CD8-positive, alpha-beta memory T cell (primary cell): ENCODE measurements around the gene WT1. TPM values are rescaled to one million over a fixed set of nuclear protein-coding genes. Genes with fewer than 3 reads are reported as not detected.

Experiments used
- CTCF ChIA-PET: fragments of 350-600 bp; sonication (Branson Sonifier 250); formaldehyde crosslinking; loops from one replicate; lab custom pipeline; 2021; ENCODE audit warnings: antibody characterized with exemption; lab: Charles Lee
- POLR2A ChIA-PET: fragments of 350-600 bp; sonication (Branson Sonifier 250); formaldehyde crosslinking; loops from one replicate; lab custom pipeline; 2021; ENCODE audit warnings: antibody characterized with exemption; lab: Charles Lee
- DNase-seq, 5 donors: peaks; one replicate each; pipeline versions ENCODE4 v3.0.0 to v3.0.0-alpha.2; 2020 to 2022; ENCODE audit warnings: mixed read lengths in 1 of 5
- H3K27ac ChIP-seq: one replicate; pipeline ENCODE4 v1.7.0; 2013; ENCODE audit warnings: low read depth, mild to moderate bottlenecking, low read length, moderate library complexity
- H3K27me3 ChIP-seq: 2 replicates; pipeline ENCODE4 v1.7.0; 2013; ENCODE audit warnings: low read length, mild to moderate bottlenecking; ENCODE audit not compliant: insufficient read depth, poor library complexity, severe bottlenecking
- H3K36me3 ChIP-seq: 2 replicates; pipeline ENCODE4 v1.7.0; 2013; ENCODE audit warnings: mild to moderate bottlenecking, low read length, moderate library complexity; ENCODE audit not compliant: insufficient read depth
- H3K4me1 ChIP-seq: 2 replicates; pipeline ENCODE4 v1.7.0; 2013; ENCODE audit warnings: mild to moderate bottlenecking, low read length, moderate library complexity; ENCODE audit not compliant: insufficient read depth
- H3K4me3 ChIP-seq: 2 replicates; pipeline ENCODE4 v1.7.0; 2013; ENCODE audit warnings: mild to moderate bottlenecking, low read length
- H3K9me3 ChIP-seq: 2 replicates; pipeline ENCODE4 v1.7.0; 2013; ENCODE audit warnings: mild to moderate bottlenecking, low read length
- H3K27ac Mint-ChIP-seq, 8 donors: one replicate each; pipeline ENCODE4 v1.8.0; 2020 to 2021; ENCODE audit warnings: mixed read lengths in 8 of 8, mild to moderate bottlenecking in 6 of 8, inconsistent platforms in 3 of 8, moderate library complexity in 3 of 8
- H3K27me3 Mint-ChIP-seq, 2 donors: one replicate each; pipeline ENCODE4 v1.8.0; 2020 to 2021; ENCODE audit warnings: mixed read lengths in 2 of 2, mild to moderate bottlenecking in 1 of 2, moderate library complexity in 1 of 2
- H3K36me3 Mint-ChIP-seq, 3 donors: one replicate each; pipeline ENCODE4 v1.8.0; 2020 to 2021; ENCODE audit warnings: mixed read lengths in 3 of 3, inconsistent platforms in 1 of 3, mild to moderate bottlenecking in 1 of 3
- H3K4me1 Mint-ChIP-seq, 3 donors: one replicate each; pipeline ENCODE4 v1.8.0; 2020 to 2021; ENCODE audit warnings: mixed read lengths in 3 of 3, inconsistent platforms in 1 of 3, mild to moderate bottlenecking in 1 of 3
- H3K4me3 Mint-ChIP-seq, 7 donors: one replicate each; pipeline ENCODE4 v1.8.0; 2020 to 2021; ENCODE audit warnings: mixed read lengths in 7 of 7, mild to moderate bottlenecking in 6 of 7, moderate library complexity in 4 of 7, inconsistent platforms in 2 of 7
- H3K9me3 Mint-ChIP-seq, 5 donors: one replicate each; pipeline ENCODE4 v1.8.0; 2020 to 2022; ENCODE audit warnings: mixed read lengths in 5 of 5, mild to moderate bottlenecking in 3 of 5, moderate library complexity in 2 of 5, inconsistent platforms in 1 of 5
- polyA plus RNA-seq: library from polyadenylated mRNA; unstranded; fragments of 300-500 nt; fragmentation: Illumina TruSeq; gene quantifications from one replicate; pipeline ENCODE4 v1.2.3, GENCODE V29; 2021
- total RNA-seq, 2 experiments: library from RNA; stranded (reverse); gene quantifications; one replicate each; pipeline ENCODE4 v1.2.3, GENCODE V29; 2021

WT1 gene
- total and polyA plus RNA-seq, 3 experiments from 2014 or later = not detected

- no peaks in the 10 kb centered on the region for H3K4me1 ChIP-seq
- peaks cover 8 to 9% (median 8%) of the 10 kb centered on the region in 3 donors for H3K4me1 Mint-ChIP-seq
- H3K27me3 ChIP-seq = no peaks in the 10 kb centered on the region
- H3K36me3 Mint-ChIP-seq = peaks cover 0 to 2% (median 0%) of the 10 kb centered on the region in 3 donors
- H3K9me3 Mint-ChIP-seq = peaks cover 0 to 3% (median 0%) of the 10 kb centered on the region in 5 donors
- H3K36me3 ChIP-seq = no peaks in the 10 kb centered on the region
- H3K27ac Mint-ChIP-seq = no peak overlapping the region
- H3K9me3 ChIP-seq = no peaks in the 10 kb centered on the region
- no peak overlapping the region for H3K4me3 Mint-ChIP-seq
- no peak overlapping the region for H3K27ac ChIP-seq
- no peak for DNase-seq
- H3K27me3 Mint-ChIP-seq = peaks cover 4 to 17% of the 10 kb centered on the region in 2 donors
- POLR2A ChIA-PET = no interaction called here
- CTCF ChIA-PET = no interaction called here
- no peak overlapping the region for H3K4me3 ChIP-seq
These were observed 90.4 kb downstream of the WT1 start for GRCh38 chr11:32344946-32345345.

DNA sequence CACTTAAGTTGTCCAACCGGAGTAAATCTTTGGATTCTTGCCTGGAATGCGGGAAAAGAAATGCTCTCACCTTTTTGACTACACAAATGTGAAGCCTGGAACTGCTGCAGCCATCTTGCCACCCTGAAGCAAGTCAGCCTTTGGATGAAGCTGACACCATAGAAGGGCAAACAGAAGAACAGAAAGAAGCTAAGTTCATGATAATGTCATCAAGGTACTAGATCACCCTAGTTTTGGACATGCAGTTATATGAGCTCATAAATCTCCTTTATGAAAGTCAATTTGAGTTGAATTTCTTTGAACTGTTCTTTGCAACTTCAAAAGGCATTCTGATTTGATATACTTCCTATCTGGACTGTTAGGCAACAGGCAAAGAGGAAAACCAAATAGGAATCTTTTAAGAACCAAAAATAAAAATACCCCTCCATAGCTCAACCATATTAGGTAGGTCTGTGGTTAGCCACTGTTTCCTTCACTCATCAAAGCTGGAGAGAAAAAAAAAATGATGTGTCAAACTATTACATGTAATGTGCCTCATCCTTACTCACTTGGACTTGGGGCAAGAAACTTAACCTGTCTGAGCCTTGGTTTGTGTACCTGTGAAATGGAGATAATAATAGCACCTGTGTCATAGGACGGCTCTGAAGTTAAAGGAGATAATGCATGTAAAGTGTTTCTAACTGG is 91.9 kb downstream of the WT1 start:
- Mint-ChIP-seq H3K27ac (no peak overlapping the region), H3K4me1 (peaks cover 8 to 9% (median 8%) of the 10 kb centered on the region in 3 donors), H3K4me3 (peak overlapping the region in 1 of 7 donors; percentile 48), H3K9me3 (peaks cover 0 to 3% (median 0%) of the 10 kb centered on the region in 5 donors), H3K27me3 (peaks cover 5 to 15% of the 10 kb centered on the region in 2 donors), H3K36me3 (peaks cover 0 to under 1% (median 0%) of the 10 kb centered on the region in 3 donors)
- Histone ChIP-seq H3K4me3 (no peak overlapping the region), H3K27ac (no peak overlapping the region), H3K9me3 (no peaks in the 10 kb centered on the region), H3K27me3 (no peaks in the 10 kb centered on the region), H3K4me1 (no peaks in the 10 kb centered on the region), H3K36me3 (no peaks in the 10 kb centered on the region)
- ChIA-PET POLR2A (no interaction called here), CTCF (no interaction called here)
- DNase-seq = no peak

DNA sequence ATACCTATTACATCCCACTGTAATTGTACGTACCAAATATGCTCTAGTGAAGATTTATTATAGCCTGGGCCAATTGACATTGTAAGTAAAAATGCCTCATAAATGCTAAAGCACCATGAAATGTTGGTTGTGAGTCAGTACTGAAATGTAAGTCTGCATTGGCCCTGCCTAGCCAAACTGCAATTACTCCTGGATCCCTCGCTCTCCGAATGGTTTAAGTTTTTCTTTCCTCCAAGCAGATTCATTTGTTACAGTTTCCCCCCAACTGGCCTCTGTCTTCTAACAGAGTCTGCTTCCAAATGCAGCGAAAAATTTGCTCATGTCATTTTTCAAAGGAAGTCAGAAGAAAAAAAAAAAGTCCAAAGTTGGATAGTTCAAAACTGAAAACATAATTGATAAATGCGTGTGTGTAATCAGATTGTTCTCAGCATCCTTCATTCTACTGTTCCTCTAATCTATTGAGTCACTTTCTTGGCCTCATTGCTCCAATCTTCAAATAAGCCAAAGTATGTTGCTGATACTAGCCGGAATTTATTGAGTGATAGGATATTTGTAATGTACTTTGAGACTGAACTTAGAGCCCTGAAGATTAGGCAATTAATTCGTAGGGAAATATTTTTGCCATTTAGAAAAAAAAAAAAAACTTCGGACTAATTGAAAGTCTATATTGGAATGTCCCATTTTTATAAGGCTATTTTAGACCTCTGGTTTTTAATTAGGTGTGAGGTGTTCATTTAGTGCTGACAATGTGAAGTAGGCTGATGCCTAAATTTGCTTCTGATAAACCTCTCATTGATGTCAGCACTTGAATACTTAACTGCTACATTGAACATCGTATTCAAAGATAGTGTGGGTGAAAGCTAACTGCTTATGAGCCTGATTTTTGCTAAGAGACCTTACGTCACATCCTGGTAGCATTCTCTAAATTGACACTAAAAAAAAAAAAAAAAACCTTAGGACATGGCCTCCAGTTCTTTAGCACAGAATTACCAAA is 93.4 kb downstream of the WT1 start:
- POLR2A ChIA-PET = no interaction called here
- CTCF ChIA-PET = no interaction called here
- Histone ChIP-seq H3K9me3 (no peaks in the 10 kb centered on the region), H3K36me3 (no peaks in the 10 kb centered on the region), H3K27me3 (no peaks in the 10 kb centered on the region), H3K4me3 (no peak overlapping the region), H3K27ac (no peak overlapping the region), H3K4me1 (no peaks in the 10 kb centered on the region)
- Mint-ChIP-seq H3K27me3 (peaks cover 4 to 18% of the 10 kb centered on the region in 2 donors), H3K9me3 (no peaks in the 10 kb centered on the region), H3K27ac (no peak overlapping the region), H3K4me3 (no peak overlapping the region), H3K4me1 (peaks cover 8 to 9% (median 8%) of the 10 kb centered on the region in 3 donors), H3K36me3 (no peaks in the 10 kb centered on the region)
- DNase-seq = no peak

DNA sequence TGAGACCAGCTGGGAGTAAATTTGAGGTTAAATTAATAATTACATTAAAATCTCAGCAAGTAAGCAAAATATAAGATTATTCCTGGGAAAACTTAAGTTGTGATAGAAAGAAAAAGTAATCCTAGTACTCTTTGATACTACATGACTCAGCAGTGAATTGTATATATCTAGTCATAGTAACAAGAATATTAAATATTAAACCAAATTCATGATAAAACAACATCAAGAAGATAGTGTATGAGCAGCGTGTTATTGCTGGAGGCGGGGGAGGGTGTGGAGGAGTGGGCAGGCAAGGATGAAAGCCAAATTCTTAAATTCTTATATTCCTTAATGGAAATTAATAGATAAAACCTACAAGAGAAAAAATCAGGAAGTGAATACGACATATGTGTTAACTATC is 95.2 kb downstream of the WT1 start:
- Mint-ChIP-seq H3K27ac (no peak overlapping the region), H3K4me3 (no peak overlapping the region), H3K9me3 (no peaks in the 10 kb centered on the region), H3K4me1 (peaks cover 8 to 9% (median 8%) of the 10 kb centered on the region in 3 donors), H3K27me3 (peaks cover 11 to 21% of the 10 kb centered on the region in 2 donors), H3K36me3 (no peaks in the 10 kb centered on the region)
- H3K9me3 ChIP-seq = no peaks in the 10 kb centered on the region
- DNase-seq = no peak
- H3K27ac ChIP-seq = no peak overlapping the region
- no peak overlapping the region for H3K4me3 ChIP-seq
- CTCF ChIA-PET = interaction anchor here (1.0 to 2.2 kb wide), 3 partner anchors 13 to 17 kb away, joined by 4 read pairs; no protein-coding TSS in a partner anchor
- H3K36me3 ChIP-seq = no peaks in the 10 kb centered on the region
- POLR2A ChIA-PET = no interaction called here
- no peaks in the 10 kb centered on the region for H3K4me1 ChIP-seq
- H3K27me3 ChIP-seq = no peaks in the 10 kb centered on the region

Other genes starting within 250 kb of the WT1 start
- 100 to 1,000 TPM; 409 to 419 TPM for gene EIF3M, start 148.3 kb upstream of the WT1 start, total RNA-seq
- 229 TPM for gene EIF3M, start 148.3 kb upstream of the WT1 start, polyA plus RNA-seq